ENCODE measurements around the gene STK17A. TPM values are rescaled to one million over a fixed set of nuclear protein-coding genes. Genes with fewer than 3 reads are reported as not detected.
A peak's percentile ranks its signal among the peaks of the same experiment; 100 is the strongest.

STK17A gene
- total RNA-seq, 1 experiment from 2014 or later: 75.4 TPM

DNA sequence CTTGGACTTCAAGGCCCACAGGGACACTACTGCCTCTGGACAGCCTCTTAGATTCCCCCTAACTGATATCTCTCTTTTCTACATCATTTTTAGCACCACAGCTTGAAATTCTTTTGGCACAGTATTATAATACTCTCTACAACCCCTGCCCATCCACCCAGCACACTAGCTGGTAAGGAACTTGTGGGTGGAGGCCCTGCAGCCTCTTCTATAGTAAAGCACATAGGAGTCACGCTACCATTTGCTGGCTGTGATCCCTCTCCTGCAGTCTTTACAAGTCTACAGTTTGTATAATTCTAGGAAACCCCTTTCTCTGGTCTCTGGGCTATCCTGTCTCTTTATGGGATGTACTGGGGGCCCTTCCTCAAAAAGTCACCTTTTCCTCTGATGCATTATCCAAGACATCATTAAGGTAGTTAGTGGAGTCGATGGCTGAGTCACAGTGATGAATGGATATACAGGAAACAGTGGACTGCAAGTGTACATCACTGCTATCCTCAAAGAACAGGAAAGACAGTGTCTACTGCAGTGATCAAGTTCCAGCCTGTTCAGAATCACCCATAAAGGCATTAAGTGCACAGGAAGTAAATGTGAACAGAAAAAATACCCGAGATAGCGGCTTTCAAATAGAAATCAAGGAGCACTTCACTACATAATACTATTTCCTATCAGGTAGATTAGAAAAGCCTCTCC lies 54.4 kb downstream of the STK17A start:
- peaks cover 72% of the 10 kb centered on the region for H3K36me3 ChIP-seq (ENCODE audit: low read depth, low read length)
- no peak overlapping the region for H3K4me3 ChIP-seq (ENCODE audit: low read length)
- TF ChIP-seq EZH2 (IDR thresholded peaks at IDR 0.05; ENCODE audit: low read length, unreplicated experiment) (no peak), EZH2phosphoT487 (IDR thresholded peaks at IDR 0.05; ENCODE audit: borderline replicate concordance, low read length) (no peak)
- TF ChIP-seq, protein P1, sequence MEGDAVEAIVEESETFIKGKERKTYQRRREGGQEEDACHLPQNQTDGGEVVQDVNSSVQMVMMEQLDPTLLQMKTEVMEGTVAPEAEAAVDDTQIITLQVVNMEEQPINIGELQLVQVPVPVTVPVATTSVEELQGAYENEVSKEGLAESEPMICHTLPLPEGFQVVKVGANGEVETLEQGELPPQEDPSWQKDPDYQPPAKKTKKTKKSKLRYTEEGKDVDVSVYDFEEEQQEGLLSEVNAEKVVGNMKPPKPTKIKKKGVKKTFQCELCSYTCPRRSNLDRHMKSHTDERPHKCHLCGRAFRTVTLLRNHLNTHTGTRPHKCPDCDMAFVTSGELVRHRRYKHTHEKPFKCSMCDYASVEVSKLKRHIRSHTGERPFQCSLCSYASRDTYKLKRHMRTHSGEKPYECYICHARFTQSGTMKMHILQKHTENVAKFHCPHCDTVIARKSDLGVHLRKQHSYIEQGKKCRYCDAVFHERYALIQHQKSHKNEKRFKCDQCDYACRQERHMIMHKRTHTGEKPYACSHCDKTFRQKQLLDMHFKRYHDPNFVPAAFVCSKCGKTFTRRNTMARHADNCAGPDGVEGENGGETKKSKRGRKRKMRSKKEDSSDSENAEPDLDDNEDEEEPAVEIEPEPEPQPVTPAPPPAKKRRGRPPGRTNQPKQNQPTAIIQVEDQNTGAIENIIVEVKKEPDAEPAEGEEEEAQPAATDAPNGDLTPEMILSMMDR (conservative IDR thresholded peaks at IDR 0.05; ENCODE audit: low read depth, low read length): no peak
- peaks cover 27% of the 10 kb centered on the region for H3K4me1 ChIP-seq (ENCODE audit: insufficient read depth, low read length)
- ChIA-PET POLR2A (ENCODE audit: unreplicated experiment) (interaction anchor here (0.6 kb wide), 2 partner anchors 10 to 55 kb away, joined by 4 to 7 read pairs; partner anchors contain the start of gene STK17A), CTCF (interaction anchor here (0.6 to 1.0 kb wide), 2 partner anchors 55 to 60 kb away, joined by 3 to 4 read pairs; no protein-coding TSS in a partner anchor)
- peaks cover 18% of the 10 kb centered on the region for H3K79me2 ChIP-seq (ENCODE audit: low read length)
- no peak overlapping the region for H3K9ac ChIP-seq (ENCODE audit: low read length)
- H4K20me1 ChIP-seq (ENCODE audit: low read length): no peaks in the 10 kb centered on the region
- BruUV-seq (replicated peaks): no TSS peak
- DNase-seq (peak; percentile 50), ATAC-seq (peak; percentile 79)
- no peaks in the 10 kb centered on the region for H3K9me3 ChIP-seq (ENCODE audit: low read length)
- H3F3A ChIP-seq (ENCODE audit: low read length, unreplicated experiment): peaks cover 9% of the 10 kb centered on the region
- intact Hi-C loops (cut with micrococcal nuclease): no loop called here
- no peaks in the 10 kb centered on the region for H3K9me2 ChIP-seq (replicated peaks; ENCODE audit: low read length)
- H3K27ac ChIP-seq (ENCODE audit: low read length): peak overlapping the region; percentile 28
- no peak overlapping the region for H3K4me2 ChIP-seq (ENCODE audit: low read length)
- no peaks in the 10 kb centered on the region for H3K27me3 ChIP-seq (ENCODE audit: low read length)
- H2AFZ ChIP-seq (ENCODE audit: low read length): no peak overlapping the region

DNA sequence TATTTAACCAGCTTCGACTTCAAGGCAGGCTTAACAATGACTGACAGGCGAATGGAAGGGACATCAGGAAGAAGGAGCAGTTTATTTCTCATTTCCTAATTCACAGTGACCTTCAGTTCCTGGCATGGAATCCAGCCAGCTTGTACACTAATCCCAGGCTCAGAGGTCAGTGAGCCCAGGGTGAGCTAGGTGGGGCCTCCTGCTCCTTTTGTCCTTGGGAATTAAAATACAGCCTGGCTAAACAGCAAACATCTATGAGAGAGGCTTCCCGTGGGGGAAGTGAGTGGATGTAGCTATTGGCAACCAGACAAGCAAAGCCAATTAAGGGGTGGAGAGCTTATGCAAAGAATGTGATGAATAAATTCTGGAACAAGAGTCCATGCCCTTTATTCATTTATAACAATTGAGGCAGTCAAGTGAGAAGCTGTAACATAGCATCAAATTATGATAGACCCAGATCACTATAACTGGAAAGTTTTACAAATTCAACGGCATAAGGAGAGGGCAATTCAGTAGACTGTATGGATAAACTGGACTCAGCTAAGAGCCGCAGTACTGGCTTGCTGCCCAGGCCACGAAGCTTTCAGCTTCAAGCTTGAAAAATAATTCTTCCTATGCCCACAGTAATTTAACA lies 57.1 kb downstream of the STK17A start:
- intact Hi-C loops (cut with micrococcal nuclease): no loop called here
- peaks cover 27% of the 10 kb centered on the region for H3K4me1 ChIP-seq (ENCODE audit: insufficient read depth, low read length)

More for the DNA sequence above, 57.1 kb downstream of the STK17A start:
- DNase-seq (peak; percentile 50), ATAC-seq (peak; percentile 41)
- Histone ChIP-seq H3K9me2 (replicated peaks; ENCODE audit: low read length) (no peaks in the 10 kb centered on the region), H4K20me1 (ENCODE audit: low read length) (no peaks in the 10 kb centered on the region), H3K4me3 (ENCODE audit: low read length) (no peak overlapping the region), H2AFZ (ENCODE audit: low read length) (no peak overlapping the region), H3K4me2 (ENCODE audit: low read length) (no peak overlapping the region), H3K36me3 (ENCODE audit: low read depth, low read length) (peaks cover 61% of the 10 kb centered on the region), H3K9ac (ENCODE audit: low read length) (no peak overlapping the region), H3K27ac (ENCODE audit: low read length) (peak overlapping the region; percentile 55), H3K9me3 (ENCODE audit: low read length) (no peaks in the 10 kb centered on the region), H3F3A (ENCODE audit: low read length, unreplicated experiment) (peaks cover 9% of the 10 kb centered on the region), H3K79me2 (ENCODE audit: low read length) (peaks cover 28% of the 10 kb centered on the region), H3K27me3 (ENCODE audit: low read length) (no peaks in the 10 kb centered on the region)
- ChIA-PET POLR2A (ENCODE audit: unreplicated experiment) (interaction anchor here (0.5 to 1.7 kb wide), 3 partner anchors 19 to 314 kb away, joined by 3 to 13 read pairs (median 4); partner anchors contain the start of gene STK17A), CTCF (interaction anchor here (1.2 to 1.4 kb wide), 2 partner anchors 57 to 60 kb away, joined by 4 to 11 read pairs; partner anchors contain the start of gene STK17A)
- TF ChIP-seq, protein P1 (conservative IDR thresholded peaks at IDR 0.05; ENCODE audit: low read depth, low read length): no peak
- TF ChIP-seq EZH2phosphoT487 (IDR thresholded peaks at IDR 0.05; ENCODE audit: borderline replicate concordance, low read length) (no peak), EZH2 (IDR thresholded peaks at IDR 0.05; ENCODE audit: low read length, unreplicated experiment) (no peak)
- no TSS peak for BruUV-seq (replicated peaks)

Data from PC-3 (cell line).